GM23248 (cell line): ENCODE measurements around the gene AMPH.

Source experiments
- EZH2 ChIP-seq: fragments of 200-600 bp; sonication (generic); IDR thresholded peaks from 2 replicates; pipeline ENCODE4 v1.6.1; 2018; ENCODE audit warnings: antibody characterized with exemption, mild to moderate bottlenecking; ENCODE audit not compliant: insufficient read depth, poor library complexity, severe bottlenecking
- EZH2phosphoT487 ChIP-seq: fragments of 200-600 bp; sonication (generic); IDR thresholded peaks from 2 replicates; pipeline ENCODE4 v1.6.1; 2018; ENCODE audit warnings: antibody characterized with exemption, moderate library complexity, mild to moderate bottlenecking, low read depth; ENCODE audit not compliant: insufficient read depth

- TF ChIP-seq EZH2 (no peak), EZH2phosphoT487 (no peak)
Observed at GRCh38 chr7:38373155-38373554, 258.0 kb downstream of the AMPH start.
